ENCODE data around the gene RIMBP2. TPM values are rescaled to one million over a fixed set of nuclear protein-coding genes. Genes with fewer than 3 reads are reported as not detected.

Gene RIMBP2
- total RNA-seq, 1 experiment from 2014 or later, result 0.95 TPM

DNA sequence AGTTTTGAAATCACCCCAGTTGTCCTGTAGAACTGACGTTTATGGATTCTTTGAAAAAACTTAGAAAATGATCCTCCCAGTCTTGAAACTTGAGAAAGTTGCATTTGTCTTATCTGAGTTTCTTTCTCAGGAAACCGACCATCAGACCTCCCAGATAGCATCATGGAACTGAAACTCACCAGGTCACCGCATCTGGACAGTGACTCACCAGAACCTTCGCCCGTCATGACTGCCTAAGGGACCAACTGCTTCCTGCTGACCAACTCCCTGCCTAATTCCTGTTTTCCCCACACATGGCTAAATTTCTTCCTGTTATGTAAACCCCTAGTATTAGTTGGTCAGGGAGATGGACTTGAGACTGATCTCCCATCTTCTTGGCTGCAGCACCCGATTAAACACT is 175.7 kb downstream of the RIMBP2 start:
- no peak for TF ChIP-seq EZH2 (IDR thresholded peaks at IDR 0.05; ENCODE audit: borderline replicate concordance, low read depth, low read length, poor library complexity, severe bottlenecking)
- TF ChIP-seq, protein P1, sequence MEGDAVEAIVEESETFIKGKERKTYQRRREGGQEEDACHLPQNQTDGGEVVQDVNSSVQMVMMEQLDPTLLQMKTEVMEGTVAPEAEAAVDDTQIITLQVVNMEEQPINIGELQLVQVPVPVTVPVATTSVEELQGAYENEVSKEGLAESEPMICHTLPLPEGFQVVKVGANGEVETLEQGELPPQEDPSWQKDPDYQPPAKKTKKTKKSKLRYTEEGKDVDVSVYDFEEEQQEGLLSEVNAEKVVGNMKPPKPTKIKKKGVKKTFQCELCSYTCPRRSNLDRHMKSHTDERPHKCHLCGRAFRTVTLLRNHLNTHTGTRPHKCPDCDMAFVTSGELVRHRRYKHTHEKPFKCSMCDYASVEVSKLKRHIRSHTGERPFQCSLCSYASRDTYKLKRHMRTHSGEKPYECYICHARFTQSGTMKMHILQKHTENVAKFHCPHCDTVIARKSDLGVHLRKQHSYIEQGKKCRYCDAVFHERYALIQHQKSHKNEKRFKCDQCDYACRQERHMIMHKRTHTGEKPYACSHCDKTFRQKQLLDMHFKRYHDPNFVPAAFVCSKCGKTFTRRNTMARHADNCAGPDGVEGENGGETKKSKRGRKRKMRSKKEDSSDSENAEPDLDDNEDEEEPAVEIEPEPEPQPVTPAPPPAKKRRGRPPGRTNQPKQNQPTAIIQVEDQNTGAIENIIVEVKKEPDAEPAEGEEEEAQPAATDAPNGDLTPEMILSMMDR (conservative IDR thresholded peaks at IDR 0.05; ENCODE audit: low read depth, low read length), result no peak
- Histone ChIP-seq H3K27me3 (replicated peaks; ENCODE audit: insufficient read depth, low read depth, low read length, poor library complexity) (peaks cover 5% of the 10 kb centered on the region), H3K27ac (ENCODE audit: low read depth, low read length, poor library complexity, severe bottlenecking) (no peak overlapping the region), H3K36me3 (ENCODE audit: insufficient read depth, low read length, poor library complexity, severe bottlenecking) (no peaks in the 10 kb centered on the region), H3K4me3 (ENCODE audit: low read depth, low read length, poor library complexity, severe bottlenecking) (no peak overlapping the region), H3K4me1 (ENCODE audit: insufficient read depth, low read length, poor library complexity, severe bottlenecking) (no peaks in the 10 kb centered on the region), H3K9me3 (ENCODE audit: low read depth, low read length, poor library complexity, severe bottlenecking) (no peaks in the 10 kb centered on the region)
- intact Hi-C loops (cut with micrococcal nuclease; ENCODE audit: unreplicated experiment), result no loop called here
- no TSS peak for BruUV-seq (replicated peaks)
- CTCF ChIA-PET, result no interaction called here
- DNase-seq (ENCODE audit: low spot score), result no peak
- POLR2A ChIA-PET (ENCODE audit: low non-redundant PET), result no interaction called here

DNA sequence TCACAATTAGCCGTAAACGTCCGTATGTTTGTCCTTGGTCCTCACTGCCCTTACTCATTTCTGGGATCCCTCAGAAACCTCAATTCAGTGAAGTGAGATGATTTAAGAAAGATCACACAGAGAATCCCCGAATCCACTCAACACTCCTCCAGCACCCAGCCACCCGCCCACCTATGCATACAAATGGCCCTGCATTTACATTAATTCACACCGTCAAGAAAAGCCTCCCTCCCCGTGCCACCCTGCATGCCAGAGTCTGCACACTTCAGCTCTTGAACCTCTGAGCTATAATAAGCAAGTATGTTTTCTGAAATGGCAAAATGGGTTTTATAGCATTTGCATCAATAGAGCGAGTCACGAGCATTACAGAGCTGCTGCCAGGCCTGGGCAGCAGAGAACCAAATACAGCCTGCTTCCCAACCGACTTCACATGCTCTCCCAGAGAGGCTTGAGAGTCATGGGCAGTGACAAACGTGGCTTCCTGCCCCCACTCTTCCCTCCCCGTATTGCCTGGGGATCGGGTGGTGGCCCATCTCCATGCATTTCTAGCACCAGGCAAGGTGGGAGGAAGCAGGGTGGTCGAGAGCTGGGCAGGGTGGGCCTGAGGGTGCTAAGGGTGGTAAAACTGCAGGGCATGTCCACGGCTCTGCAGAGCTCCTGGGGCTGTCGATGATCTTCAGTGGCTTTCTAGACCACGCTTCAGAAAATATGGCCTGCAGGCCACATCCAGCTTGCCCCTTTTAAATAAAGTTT is 177.6 kb downstream of the RIMBP2 start:
- TF ChIP-seq, protein P1 (conservative IDR thresholded peaks at IDR 0.05; ENCODE audit: low read depth, low read length), result no peak
- TF ChIP-seq EZH2 (IDR thresholded peaks at IDR 0.05; ENCODE audit: borderline replicate concordance, low read depth, low read length, poor library complexity, severe bottlenecking), result no peak
- H3K27ac ChIP-seq (ENCODE audit: low read depth, low read length, poor library complexity, severe bottlenecking), result no peak overlapping the region

DNA sequence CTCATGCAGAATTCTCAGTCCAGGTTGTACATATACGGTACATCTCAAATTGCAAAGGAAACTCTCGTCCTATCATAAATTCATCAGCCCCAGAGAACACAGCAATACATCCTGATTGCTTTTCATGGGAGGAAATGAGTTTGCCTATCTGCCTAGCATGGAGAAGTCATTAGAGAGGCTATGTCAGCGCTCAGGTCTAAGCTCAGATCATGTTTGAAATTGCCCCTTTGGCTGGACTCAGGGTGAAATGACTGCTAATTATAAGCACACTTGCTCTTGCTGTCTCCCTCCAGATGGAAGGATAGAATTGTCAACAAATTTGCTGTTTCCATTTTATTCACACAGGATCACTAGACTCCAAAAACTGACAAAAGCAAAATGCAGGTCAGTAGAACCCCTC is 178.4 kb downstream of the RIMBP2 start:
- POLR2A ChIA-PET (ENCODE audit: low non-redundant PET), result no interaction called here

More for the DNA sequence above, 177.6 kb downstream of the RIMBP2 start:
- intact Hi-C loops (cut with micrococcal nuclease; ENCODE audit: unreplicated experiment), result no loop called here
- DNase-seq (ENCODE audit: low spot score), result no peak
- H3K4me1 ChIP-seq (ENCODE audit: insufficient read depth, low read length, poor library complexity, severe bottlenecking), result no peaks in the 10 kb centered on the region
- no peaks in the 10 kb centered on the region for H3K9me3 ChIP-seq (ENCODE audit: low read depth, low read length, poor library complexity, severe bottlenecking)
- ChIA-PET POLR2A (ENCODE audit: low non-redundant PET) (no interaction called here), CTCF (no interaction called here)
- no TSS peak for BruUV-seq (replicated peaks)
- no peaks in the 10 kb centered on the region for H3K36me3 ChIP-seq (ENCODE audit: insufficient read depth, low read length, poor library complexity, severe bottlenecking)
- H3K4me3 ChIP-seq (ENCODE audit: low read depth, low read length, poor library complexity, severe bottlenecking), result no peak overlapping the region
- H3K27me3 ChIP-seq (replicated peaks; ENCODE audit: insufficient read depth, low read depth, low read length, poor library complexity), result no peaks in the 10 kb centered on the region

More for the DNA sequence above, 178.4 kb downstream of the RIMBP2 start:
- DNase-seq (ENCODE audit: low spot score), result no peak
- no peaks in the 10 kb centered on the region for H3K4me1 ChIP-seq (ENCODE audit: insufficient read depth, low read length, poor library complexity, severe bottlenecking)
- H3K27me3 ChIP-seq (replicated peaks; ENCODE audit: insufficient read depth, low read depth, low read length, poor library complexity), result no peaks in the 10 kb centered on the region
- H3K4me3 ChIP-seq (ENCODE audit: low read depth, low read length, poor library complexity, severe bottlenecking), result no peak overlapping the region
- no peak overlapping the region for H3K27ac ChIP-seq (ENCODE audit: low read depth, low read length, poor library complexity, severe bottlenecking)
- no peaks in the 10 kb centered on the region for H3K9me3 ChIP-seq (ENCODE audit: low read depth, low read length, poor library complexity, severe bottlenecking)
- intact Hi-C loops (cut with micrococcal nuclease; ENCODE audit: unreplicated experiment), result no loop called here
- TF ChIP-seq, protein P1 (conservative IDR thresholded peaks at IDR 0.05; ENCODE audit: low read depth, low read length), result no peak
- no peak for TF ChIP-seq EZH2 (IDR thresholded peaks at IDR 0.05; ENCODE audit: borderline replicate concordance, low read depth, low read length, poor library complexity, severe bottlenecking)
- CTCF ChIA-PET, result no interaction called here
- BruUV-seq (replicated peaks), result no TSS peak
- H3K36me3 ChIP-seq (ENCODE audit: insufficient read depth, low read length, poor library complexity, severe bottlenecking), result no peaks in the 10 kb centered on the region
